ENCODE measurements around the gene ARL6IP1.
"Not testable (repeated sequence)": the region's sequence is repeated elsewhere in the genome, so short reads cannot be mapped to it uniquely, and the experiment has no call there.

ARL6IP1 gene

GRCh38 chr16:18757960-18758660 lies 43.2 kb downstream of the ARL6IP1 start:
- not testable (repeated sequence) for DNase-seq

DNA sequence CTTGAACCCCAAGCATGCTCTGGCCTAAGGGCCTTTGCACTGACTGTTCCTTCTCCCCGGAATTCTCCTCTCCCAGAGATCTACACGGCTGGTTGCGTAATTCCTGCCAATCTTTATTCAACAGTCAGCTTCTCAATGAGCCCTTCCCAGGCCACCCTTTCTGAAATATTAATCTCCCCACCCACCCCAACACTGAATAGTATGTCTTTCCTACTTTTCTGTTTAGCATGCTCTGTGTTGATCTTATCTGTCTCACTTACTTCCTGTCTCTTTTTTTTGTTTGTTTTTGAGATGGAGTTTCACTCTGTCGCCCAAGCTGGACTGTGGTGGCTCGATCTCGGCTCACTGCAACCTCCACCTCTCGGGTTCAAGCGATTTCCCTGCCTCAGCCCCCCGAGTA lies 44.7 kb downstream of the ARL6IP1 start:
- not testable (repeated sequence) for DNase-seq

DNA sequence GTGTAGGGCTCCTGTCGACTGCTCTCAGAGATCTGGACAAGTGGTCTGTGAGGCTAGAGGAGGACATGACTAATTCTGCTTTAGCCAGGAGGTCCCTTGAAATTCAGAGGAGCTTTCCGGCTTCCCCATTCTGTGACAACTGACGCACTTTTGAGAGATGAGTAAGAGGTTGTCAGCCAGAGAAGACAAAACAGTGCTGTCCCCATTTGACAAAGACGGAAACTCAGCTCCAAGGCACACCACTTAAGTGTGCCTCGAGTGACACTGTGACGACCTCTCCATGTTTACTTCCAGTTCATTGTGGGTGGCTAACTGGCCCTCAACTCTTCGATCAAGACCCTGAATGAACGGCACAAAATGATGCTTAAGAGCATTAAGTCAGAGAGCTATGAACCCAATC lies 58.5 kb downstream of the ARL6IP1 start:
- not testable (repeated sequence) for DNase-seq

Measured in NCI-H774 (cell line).